Chondrocyte (in vitro differentiated cells): ENCODE results near the gene DGCR6L. TPM values are rescaled to one million over a fixed set of nuclear protein-coding genes. Genes with fewer than 3 reads are reported as not detected.
"Not testable (repeated sequence)": the region's sequence is repeated elsewhere in the genome, so short reads cannot be mapped to it uniquely, and the experiment has no call there.

ENCODE experiments used
- DNase-seq: peaks from one replicate; pipeline ENCODE4 v3.0.0; 2021; ENCODE audit warnings: mixed read lengths, low spot score
- H3K27ac Mint-ChIP-seq: one replicate; pipeline ENCODE4 v1.8.0; 2021; ENCODE audit warnings: mild to moderate bottlenecking, moderate library complexity, mixed read lengths; ENCODE audit not compliant: unreplicated experiment
- H3K27me3 Mint-ChIP-seq: 2 replicates; pipeline ENCODE4 v1.8.0; 2021; ENCODE audit warnings: low read depth, mixed read lengths
- H3K36me3 Mint-ChIP-seq: 2 replicates; pipeline ENCODE4 v1.8.0; 2021; ENCODE audit warnings: low read depth, mixed read lengths
- H3K4me1 Mint-ChIP-seq: 2 replicates; pipeline ENCODE4 v1.8.0; 2021; ENCODE audit warnings: low read depth, mild to moderate bottlenecking, mixed read lengths
- H3K4me3 Mint-ChIP-seq: one replicate; pipeline ENCODE4 v1.8.0; 2021; ENCODE audit warnings: mild to moderate bottlenecking, moderate library complexity, mixed read lengths; ENCODE audit not compliant: unreplicated experiment
- H3K9me3 Mint-ChIP-seq: 2 replicates; pipeline ENCODE4 v1.8.0; 2021; ENCODE audit warnings: low read depth, mixed read lengths
- CTCF ChIP-seq: fragments of 200-600 bp; sonication (generic); IDR thresholded peaks from 2 replicates; pipeline ENCODE4 v1.5.0; 2021; ENCODE audit warnings: antibody characterized with exemption, mild to moderate bottlenecking, moderate library complexity
- long read RNA-seq: library from polyadenylated mRNA; stranded (forward); transcript quantifications from one replicate; pipeline ENCODE4 v2.0.0, GENCODE V29; 2021
- total RNA-seq: library from RNA; stranded (reverse); gene quantifications from 3 replicates; pipeline ENCODE4 v1.2.1, GENCODE V29; 2021

The DGCR6L gene
- 45.7 to 52.6 TPM (median 47.2 TPM) in 3 replicates for total RNA-seq
- long read RNA-seq, transcript DGCR6L-201 (5 exons, 1,154 nt) = major isoform, 94 of 111 reads
- long read RNA-seq, partial matches to known transcripts = 11 of 111 reads
- long read RNA-seq, other reads (novel, unspliced or antisense) = 6 of 111 reads

DNA sequence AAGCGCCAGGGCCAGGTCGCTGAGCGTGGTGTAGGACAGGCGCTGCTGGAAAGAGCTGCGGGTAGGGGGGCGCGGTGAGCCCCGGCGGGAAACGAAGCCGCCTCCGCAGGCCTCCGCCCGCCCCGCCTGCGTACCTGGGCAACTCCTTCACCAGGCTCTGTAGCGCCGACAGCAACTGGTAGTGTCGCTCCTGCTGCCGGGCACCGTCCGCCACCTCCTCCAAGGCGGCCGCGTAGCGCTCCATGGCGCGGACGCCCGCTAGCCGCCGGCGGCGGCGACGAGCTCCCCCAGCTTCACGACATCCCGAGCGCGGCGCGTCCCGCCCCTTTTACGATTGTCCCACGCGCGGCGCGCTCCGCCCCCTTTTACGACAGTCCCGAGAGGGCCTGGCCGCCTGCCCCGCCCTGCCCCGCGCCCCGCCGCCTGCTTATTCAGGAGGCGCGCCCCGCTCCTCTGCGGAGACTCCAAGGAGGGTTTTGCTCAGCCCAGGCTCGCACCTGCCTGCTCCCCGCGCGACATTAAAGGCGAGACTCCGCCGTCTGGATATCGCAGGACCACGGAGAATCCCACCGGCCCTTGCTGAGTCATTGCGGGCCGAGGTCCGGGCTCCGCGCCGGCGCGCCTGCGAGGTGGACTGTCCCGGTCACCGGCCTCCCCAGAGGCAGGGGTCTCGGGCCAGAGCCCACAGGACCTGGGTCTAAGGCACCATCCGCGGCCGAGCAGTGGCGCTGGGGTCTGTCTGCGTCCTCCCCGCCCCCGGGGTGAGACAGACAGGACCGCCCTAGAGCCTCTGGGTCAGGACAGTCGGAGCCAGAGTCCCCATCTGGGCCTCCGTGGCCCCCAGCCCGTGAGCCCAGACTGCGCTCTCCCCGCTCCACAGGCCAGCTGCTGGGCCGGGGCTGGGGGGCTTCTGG is at the start of gene DGCR6L:
Gene DGCR6L (minus strand): TSS at position 316 of the 914 bp plus-strand sequence. CDS start 72 bp downstream, at position 244.
- TF ChIP-seq CTCF = peak; percentile 16
- Mint-ChIP-seq H3K4me3 (peak within 1 kb of the TSS; percentile 88), H3K36me3 (no peaks in the 10 kb centered on the region), H3K27ac (peak within 1 kb of the TSS; percentile 92), H3K4me1 (peaks cover 38% of the 10 kb centered on the region), H3K27me3 (no peaks in the 10 kb centered on the region), H3K9me3 (no peaks in the 10 kb centered on the region)
- peak; percentile 98 for DNase-seq

DNA sequence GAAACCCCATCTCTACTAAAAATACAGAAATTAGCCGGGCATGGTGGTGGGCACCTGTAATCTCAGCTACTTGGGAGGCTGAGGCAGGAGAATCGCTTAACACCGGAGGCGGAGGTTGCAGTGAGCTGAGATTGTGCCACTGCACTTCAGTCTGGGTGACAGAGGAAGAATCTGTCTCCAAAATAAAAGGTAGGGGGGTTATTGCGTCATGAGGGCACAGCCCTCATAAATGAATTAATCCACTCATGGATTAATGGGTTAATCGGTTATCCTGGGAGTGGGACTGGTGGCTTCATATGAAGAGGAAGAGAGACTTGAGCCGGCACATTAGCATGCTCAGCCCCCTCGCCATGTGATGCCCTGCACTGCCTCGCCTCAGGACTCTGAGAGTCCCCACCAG is 49.0 kb upstream of the DGCR6L start:
- H3K36me3 Mint-ChIP-seq, H3K9me3 Mint-ChIP-seq, H3K4me1 Mint-ChIP-seq, DNase-seq, H3K4me3 Mint-ChIP-seq, H3K27ac Mint-ChIP-seq, H3K27me3 Mint-ChIP-seq: not testable (repeated sequence)

DNA sequence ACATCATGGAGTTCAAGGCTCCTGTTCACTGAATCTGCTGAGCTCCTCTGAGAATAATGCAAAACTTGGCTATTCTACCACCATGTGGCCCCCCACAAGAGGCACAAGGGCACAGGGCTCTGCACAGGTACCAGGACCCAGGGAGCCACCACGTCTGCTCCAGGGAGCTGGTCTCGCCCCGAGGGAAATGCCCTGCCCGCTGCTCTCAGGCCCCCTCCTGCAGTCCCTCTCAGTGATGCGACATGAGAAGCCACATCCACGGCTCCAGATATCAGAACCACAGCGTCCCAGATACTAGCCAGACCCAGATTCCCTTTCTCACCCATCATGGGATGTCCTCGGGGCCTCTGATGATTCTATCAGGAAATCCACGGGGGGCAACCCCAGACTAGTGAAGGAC is 47.0 kb upstream of the DGCR6L start:
- H3K4me1 Mint-ChIP-seq, DNase-seq, H3K4me3 Mint-ChIP-seq, H3K36me3 Mint-ChIP-seq, H3K27me3 Mint-ChIP-seq, H3K9me3 Mint-ChIP-seq, H3K27ac Mint-ChIP-seq: not testable (repeated sequence)

GRCh38 chr22:20364335-20365260 is 44.7 kb upstream of the DGCR6L start:
- not testable (repeated sequence) for H3K4me1 Mint-ChIP-seq, H3K9me3 Mint-ChIP-seq, DNase-seq, H3K4me3 Mint-ChIP-seq, H3K36me3 Mint-ChIP-seq, H3K27ac Mint-ChIP-seq, H3K27me3 Mint-ChIP-seq

DNA sequence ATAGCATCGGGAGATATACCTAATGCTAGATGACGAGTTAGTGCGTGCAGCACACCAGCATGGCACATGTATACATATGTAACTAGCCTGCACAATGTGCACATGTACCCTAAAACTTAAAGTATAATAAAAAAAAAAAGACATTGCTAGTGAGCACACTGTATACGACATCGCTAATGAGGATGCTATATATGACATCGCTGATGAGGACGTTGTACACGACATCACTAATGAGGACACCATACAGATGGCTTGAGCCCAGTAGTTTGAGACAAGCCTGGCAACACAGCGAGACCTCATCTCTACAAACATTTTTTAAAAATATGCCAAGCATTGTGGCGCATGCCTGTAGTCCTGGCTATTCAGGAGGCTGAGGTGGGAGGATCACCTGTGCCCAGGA is 42.5 kb upstream of the DGCR6L start:
- H3K9me3 Mint-ChIP-seq, DNase-seq, H3K27me3 Mint-ChIP-seq, H3K27ac Mint-ChIP-seq, H3K4me3 Mint-ChIP-seq, H3K4me1 Mint-ChIP-seq, H3K36me3 Mint-ChIP-seq: not testable (repeated sequence)

DNA sequence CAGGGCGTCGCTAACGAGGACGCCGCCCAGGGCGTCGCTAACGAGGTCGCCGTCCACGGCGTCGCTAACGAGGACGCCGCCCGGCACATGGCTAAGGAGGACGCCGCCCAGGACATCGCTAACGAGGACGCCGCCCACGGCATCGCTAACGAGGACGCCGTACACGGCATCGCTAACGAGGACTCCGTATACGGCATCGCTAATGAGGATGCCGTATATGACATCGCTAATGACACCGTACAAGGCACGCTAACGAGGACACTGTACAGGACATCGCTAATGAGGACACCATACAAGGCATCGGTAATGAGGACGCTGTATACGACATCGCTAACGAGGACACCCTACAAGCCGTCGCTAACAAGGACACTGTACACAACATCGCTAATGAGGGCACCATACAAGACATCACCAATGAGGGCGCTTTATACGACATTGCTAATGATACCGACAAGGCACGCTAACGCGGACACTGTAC is 41.9 kb upstream of the DGCR6L start:
- not testable (repeated sequence) for H3K27me3 Mint-ChIP-seq, H3K4me1 Mint-ChIP-seq, H3K9me3 Mint-ChIP-seq, H3K4me3 Mint-ChIP-seq, H3K36me3 Mint-ChIP-seq, DNase-seq, H3K27ac Mint-ChIP-seq

DNA sequence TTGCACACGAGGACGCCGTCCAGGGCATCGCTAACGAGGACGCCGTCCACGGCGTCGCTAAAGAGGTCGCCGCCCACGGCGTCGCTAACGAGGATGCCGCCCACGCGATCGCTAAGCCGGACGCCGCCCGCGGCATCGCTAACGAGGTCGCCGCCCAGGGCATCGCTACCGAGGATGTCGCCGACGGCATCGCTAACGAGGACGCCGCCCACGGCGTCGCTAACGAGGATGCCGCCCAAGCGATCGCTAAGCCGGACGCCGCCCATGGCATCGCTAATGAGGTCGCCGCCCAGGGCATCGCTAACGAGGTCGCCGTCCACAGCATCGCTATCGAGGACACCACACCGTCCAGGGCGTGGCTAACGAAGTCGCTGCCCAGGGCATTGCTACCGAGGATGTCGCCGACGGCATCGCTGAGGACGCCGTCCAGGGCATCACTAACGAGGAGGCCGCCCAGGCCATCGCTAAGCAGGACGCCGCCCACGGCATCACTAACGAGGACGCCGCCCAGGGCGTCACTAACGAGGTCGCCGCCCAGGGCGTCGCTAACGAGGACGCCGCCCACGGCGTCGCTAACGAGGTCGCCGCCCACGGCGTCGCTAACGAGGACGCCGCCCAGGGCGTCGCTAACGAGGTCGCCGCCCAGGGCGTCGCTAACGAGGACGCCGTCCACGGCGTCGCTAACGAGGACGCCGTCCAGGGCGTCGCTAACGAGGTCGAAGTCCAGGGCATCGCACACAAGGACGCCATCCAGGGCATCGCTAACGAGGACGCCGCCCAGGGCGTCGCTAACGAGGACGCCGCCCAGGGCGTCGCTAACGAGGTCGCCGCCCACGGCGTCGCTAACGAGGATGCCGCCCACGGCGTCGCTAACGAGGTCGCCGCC is 41.2 kb upstream of the DGCR6L start:
- not testable (repeated sequence) for H3K4me3 Mint-ChIP-seq, DNase-seq, H3K9me3 Mint-ChIP-seq, H3K36me3 Mint-ChIP-seq, H3K27ac Mint-ChIP-seq, H3K27me3 Mint-ChIP-seq, H3K4me1 Mint-ChIP-seq

GRCh38 chr22:20360261-20360660 is 40.4 kb upstream of the DGCR6L start:
- H3K4me1 Mint-ChIP-seq, H3K27ac Mint-ChIP-seq, H3K9me3 Mint-ChIP-seq: not testable (repeated sequence)

GRCh38 chr22:20358503-20359239 is 38.8 kb upstream of the DGCR6L start:
- DNase-seq, H3K27me3 Mint-ChIP-seq, H3K36me3 Mint-ChIP-seq, H3K4me1 Mint-ChIP-seq, H3K9me3 Mint-ChIP-seq, H3K27ac Mint-ChIP-seq, H3K4me3 Mint-ChIP-seq: not testable (repeated sequence)

More at GRCh38 chr22:20360261-20360660, 40.4 kb upstream of the DGCR6L start:
- not testable (repeated sequence) for DNase-seq, H3K4me3 Mint-ChIP-seq, H3K27me3 Mint-ChIP-seq, H3K36me3 Mint-ChIP-seq

DNA sequence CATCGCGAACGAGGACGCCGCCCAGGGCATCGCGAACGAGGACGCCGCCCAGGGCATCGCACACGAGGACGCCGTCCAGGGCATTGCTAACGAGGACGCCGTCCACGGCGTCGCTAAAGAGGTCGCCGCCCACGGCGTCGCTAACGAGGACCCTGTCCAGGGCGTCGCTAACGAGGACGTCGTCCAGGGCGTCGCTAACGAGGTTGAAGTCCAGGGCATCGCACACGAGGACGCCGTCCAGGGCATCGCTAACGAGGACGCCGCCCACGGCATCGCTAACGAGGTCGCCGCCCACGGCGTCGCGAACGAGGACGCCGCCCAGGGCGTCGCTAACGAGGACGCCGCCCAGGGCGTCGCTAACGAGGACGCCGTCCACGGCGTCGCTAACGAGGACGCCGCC is 38.1 kb upstream of the DGCR6L start:
- not testable (repeated sequence) for H3K27ac Mint-ChIP-seq, H3K27me3 Mint-ChIP-seq, H3K4me1 Mint-ChIP-seq, DNase-seq, H3K4me3 Mint-ChIP-seq, H3K9me3 Mint-ChIP-seq, H3K36me3 Mint-ChIP-seq
